K562 (cell line): Measurements from ENCODE around the gene MAB21L1. TPM values are rescaled to one million over a fixed set of nuclear protein-coding genes. Genes with fewer than 3 reads are reported as not detected.

ENCODE experiments used
- ATAC-seq: fragments of 200-7000 bp; cut with Tn5 transposase; 3 replicates; pipeline ENCODE4 v1.9.1; 2020; ENCODE audit warnings: moderate library complexity
- BruUV-seq: library from RNA; stranded (reverse); fragments of 400-500 nt; replicated peaks from 2 replicates; lab custom pipeline; 2021; lab: Mats Ljungman, UMichigan
- CTCF ChIA-PET: fragments of 300-600 bp; formaldehyde crosslinking; extraction: SDS; loops from one replicate; lab custom pipeline; 2021; ENCODE audit warnings: low intra/inter-chr PET ratio; lab: Yijun Ruan, JAX
- POLR2A ChIA-PET: fragments of 300-600, 350-650 bp; sonication (Branson Sonifier 250); formaldehyde crosslinking; extraction: SDS; loops from one replicate; lab custom pipeline; 2021; ENCODE audit warnings: antibody characterized with exemption, inconsistent platforms; lab: Yijun Ruan, JAX
- DNase-seq, 4 experiments: peaks; one replicate each; pipeline versions ENCODE4 v3.0.0 to v3.0.0-alpha.2; 2011 to 2018; ENCODE audit warnings: low spot score in 3 of 4, mixed read lengths in 3 of 4; ENCODE audit errors: extremely low read depth in 1 of 4
- FAIRE-seq: peaks from 2 replicates; lab custom pipeline; 2011; peaks lifted over from hg19 to GRCh38; lab: Jason Lieb, UNC
- H2AFZ ChIP-seq: 2 replicates; pipeline ENCODE4 v1.6.0; 2011; ENCODE audit warnings: low read depth, low read length, control low read depth, inconsistent platforms
- H3K27ac ChIP-seq: fragments of 200-600 bp; 3 replicates; pipeline ENCODE4 v1.8.0; 2011; ENCODE audit warnings: low read depth, mild to moderate bottlenecking, control low read depth, inconsistent platforms, low read length, moderate library complexity, mixed read lengths; ENCODE audit errors: extremely low read depth
- H3K27me3 ChIP-seq, 2 experiments: fragments of 300-600 bp in 1 of 2; 2 replicates in 1 of 2; 3 replicates in 1 of 2; pipeline versions ENCODE4 v1.6.0 to v1.8.0; 2011; ENCODE audit warnings: inconsistent platforms in 2 of 2, low read length in 2 of 2, mild to moderate bottlenecking in 1 of 2, mixed read lengths in 1 of 2, moderate library complexity in 1 of 2; ENCODE audit not compliant: control insufficient read depth in 2 of 2, insufficient read depth in 2 of 2
- H3K36me3 ChIP-seq: fragments of 300-600 bp; 3 replicates; pipeline ENCODE4 v1.8.0; 2011; ENCODE audit warnings: mild to moderate bottlenecking, low read length, inconsistent platforms; ENCODE audit not compliant: control insufficient read depth, insufficient read depth
- H3K4me1 ChIP-seq, 2 experiments: fragments of 200-600 bp in 1 of 2; replicated peaks in 1 of 2; 2 replicates in 1 of 2; 3 replicates in 1 of 2; pipeline versions ENCODE4 v1.5.1 to v1.8.0; 2011; ENCODE audit warnings: inconsistent platforms in 2 of 2, low read length in 2 of 2, mild to moderate bottlenecking in 1 of 2, mixed read lengths in 1 of 2, moderate library complexity in 1 of 2; ENCODE audit not compliant: control insufficient read depth in 2 of 2, insufficient read depth in 2 of 2
- H3K4me2 ChIP-seq: 2 replicates; pipeline ENCODE4 v1.6.1; 2011; ENCODE audit warnings: low read length, control low read depth, inconsistent platforms, mixed read lengths; ENCODE audit not compliant: insufficient read depth
- H3K4me3 ChIP-seq: fragments of 200-600 bp; sonication (generic), shearing (Covaris generic); 2 replicates; pipeline ENCODE4 v1.5.1; 2016; ENCODE audit warnings: control low read depth, inconsistent platforms
- H3K79me2 ChIP-seq: fragments of 200-600 bp; 3 replicates; pipeline ENCODE4 v1.8.0; 2011; ENCODE audit warnings: low read length, inconsistent platforms; ENCODE audit not compliant: control insufficient read depth, insufficient read depth
- H3K9ac ChIP-seq, 2 experiments: 2 replicates each; pipeline versions ENCODE4 v1.6.0 to v1.6.1; 2011; ENCODE audit warnings: low read depth in 2 of 2, low read length in 2 of 2, control low read depth in 1 of 2, inconsistent platforms in 1 of 2, mild to moderate bottlenecking in 1 of 2, mixed read lengths in 1 of 2; ENCODE audit not compliant: insufficient read depth in 1 of 2
- H3K9me1 ChIP-seq: one replicate; pipeline ENCODE4 v1.6.0; 2011; ENCODE audit warnings: inconsistent platforms, mild to moderate bottlenecking, low read length, moderate library complexity; ENCODE audit not compliant: control insufficient read depth, insufficient read depth
- H3K9me3 ChIP-seq: replicated peaks from 2 replicates; pipeline ENCODE4 v1.5.1; 2011; ENCODE audit warnings: low read depth, low read length, inconsistent platforms; ENCODE audit not compliant: control insufficient read depth, insufficient read depth
- H4K20me1 ChIP-seq: replicated peaks from 2 replicates; pipeline ENCODE4 v1.6.1; 2011; ENCODE audit warnings: low read length, inconsistent platforms, mixed read lengths; ENCODE audit not compliant: control insufficient read depth, insufficient read depth
- BRF1 ChIP-seq: IDR thresholded peaks from 3 replicates; pipeline ENCODE4 v1.6.1; 2011; ENCODE audit warnings: borderline replicate concordance, mild to moderate bottlenecking; ENCODE audit not compliant: insufficient read length; ENCODE audit errors: extremely low read depth
- GTF2E2 ChIP-seq: fragments of 200-800 bp; sonication (Bioruptor generic); IDR thresholded peaks from 2 replicates; pipeline ENCODE4 v1.6.1; 2016; ENCODE audit warnings: missing genetic modification characterization, missing compliant biosample characterization
- SLC30A9 ChIP-seq: fragments of 250-450 bp; sonication (Bioruptor Pico); IDR thresholded peaks from 2 replicates; pipeline ENCODE4 v1.8.0; 2022; ENCODE audit warnings: mild to moderate bottlenecking, moderate library complexity
- STAT5B ChIP-seq: fragments of 250-450 bp; sonication (Bioruptor Pico); IDR thresholded peaks from 2 replicates; pipeline ENCODE4 v1.8.0; 2021; ENCODE audit warnings: mild to moderate bottlenecking, inconsistent platforms
- ZNF121 ChIP-seq: sonication (generic); formaldehyde crosslinking; conservative IDR thresholded peaks from 2 replicates; pipeline ENCODE4 v1.8.0; 2022; ENCODE audit warnings: missing genetic modification reagents
- ZNF274 ChIP-seq: IDR thresholded peaks from 2 replicates; pipeline ENCODE4 v1.6.1; 2011; ENCODE audit warnings: low read depth, mild to moderate bottlenecking, low read length, moderate library complexity, borderline replicate concordance
- ZNF280B ChIP-seq: fragments of 250-450 bp; sonication (Bioruptor Pico); IDR thresholded peaks from 2 replicates; pipeline ENCODE4 v1.5.1; 2021; ENCODE audit warnings: mild to moderate bottlenecking
- WGBS: fragments of 100-300 bp; shearing (Covaris generic); methylation state at CpG from one replicate; pipeline ENCODE4 v1.1.6; 2016; ENCODE audit warnings: low coverage, mixed read lengths; ENCODE audit not compliant: insufficient coverage; ENCODE audit errors: missing lambda C conversion rate; 5-methylcytosine and 5-hydroxymethylcytosine counted together
- in situ Hi-C: fragments of 300-500 bp; cut with MboI; formaldehyde crosslinking; loops from 4 replicates; pipeline ENCODE4 v1.15.0; 2018; ENCODE audit warnings: inconsistent platforms, mixed read lengths
- intact Hi-C: fragments of 100-400 bp; cut with micrococcal nuclease; formaldehyde crosslinking; loops from 2 replicates; pipeline ENCODE4 v1.14.2; 2022
- polyA plus RNA-seq, 8 experiments: library from polyadenylated mRNA; depleted of rRNA in 4 of 8; stranded (reverse) in 5 of 8; unstranded in 3 of 8; fragments of >200 nt; fragmentation: Nextera tagmentation in 2 of 8; fragmentation: Illumina TruSeq in 1 of 8; extraction: Ambion mirVana in 2 of 8; extraction: Trizol in 1 of 8; gene quantifications; 2 replicates each; pipeline versions ENCODE4 v1.2.1 to v1.2.3, GENCODE V29; 2011 to 2014; ENCODE audit warnings: inconsistent platforms in 1 of 8, missing spikeins in 1 of 8
- total RNA-seq, 7 experiments: library from RNA; depleted of rRNA in 6 of 7; stranded (reverse); fragments of >200 nt in 6 of 7; fragmentation: Illumina TruSeq in 2 of 7; extraction: Trizol in 2 of 7; gene quantifications; 2 replicates each; pipeline versions ENCODE4 v1.2.1 to v1.2.3, GENCODE V29; 2011 to 2021; ENCODE audit warnings: low replicate concordance in 1 of 7

Gene MAB21L1
- total and polyA plus RNA-seq, 9 of the 15 experiments (the other 6 are each of a cell fraction or from before 2014, with no cell fraction given) = not detected

GRCh38 chr13:35475212-35475959, 1.1 kb downstream of the MAB21L1 start (continued):
- TF ChIP-seq BRF1 = no peak

- H3K36me3 ChIP-seq = no peaks in the 10 kb centered on the region
- H3K9ac ChIP-seq = no peak overlapping the region
- BruUV-seq = no TSS peak
- H2AFZ ChIP-seq = no peak overlapping the region
- CTCF ChIA-PET = no interaction called here
- H3K79me2 ChIP-seq = no peaks in the 10 kb centered on the region
- intact Hi-C loops (no loop called here), in situ Hi-C loops (no loop called here)
- no peaks in the 10 kb centered on the region for H3K4me1 ChIP-seq
- no peaks in the 10 kb centered on the region for H3K9me3 ChIP-seq
- DNase-seq = no peak
- no peak for FAIRE-seq
- ATAC-seq = no peak
- POLR2A ChIA-PET = no interaction called here
- no peaks in the 10 kb centered on the region for H3K9me1 ChIP-seq
- H4K20me1 ChIP-seq = no peaks in the 10 kb centered on the region
- no peak overlapping the region for H3K4me3 ChIP-seq
- no peak overlapping the region for H3K4me2 ChIP-seq
- H3K27me3 ChIP-seq = peaks cover 0 to 8% of the 10 kb centered on the region in 2 experiments; a peak in 2 of 5 replicates
- H3K27ac ChIP-seq = no peak overlapping the region
- under 1% methylated on average over 17 of the region's 17 CpGs for WGBS
- TF ChIP-seq ZNF274 (no peak), STAT5B (CRISPR knock-in tag) (no peak), SLC30A9 (CRISPR knock-in tag) (no peak), GTF2E2 (no peak), ZNF280B (CRISPR knock-in tag) (no peak), ZNF121 (CRISPR knock-in tag) (no peak)
These were observed 1.8 kb downstream of the MAB21L1 start for GRCh38 chr13:35474496-35475211.
